PC-3 (cell line): Measurements from ENCODE around the gene RBM47.

Experiments
- CTCF ChIP-seq: fragments of 300-600 bp; sonication (generic); conservative IDR thresholded peaks from 2 replicates; pipeline ENCODE4 v1.5.1; 2017; ENCODE audit warnings: antibody characterized with exemption, low read depth, mild to moderate bottlenecking, low read length
- EZH2phosphoT487 ChIP-seq: fragments of 300-600 bp; sonication (generic); IDR thresholded peaks from 2 replicates; pipeline ENCODE4 v1.6.1; 2018; ENCODE audit warnings: mild to moderate bottlenecking, antibody characterized with exemption, low read length, borderline replicate concordance

- TF ChIP-seq CTCF (no peak), EZH2phosphoT487 (no peak)
Observed at GRCh38 chr4:40648131-40648530, 18.5 kb upstream of the RBM47 start.
